ENCODE data around the gene GPC5. TPM values are rescaled to one million over a fixed set of nuclear protein-coding genes. Genes with fewer than 3 reads are reported as not detected.

Gene GPC5
- total RNA-seq, 1 donor from 2014 or later, result 10.2 TPM

- H3K27ac Mint-ChIP-seq (ENCODE audit: unreplicated experiment), result no peak overlapping the region
- no peaks in the 10 kb centered on the region for H3K4me1 Mint-ChIP-seq (ENCODE audit: low read depth, unreplicated experiment)
- peaks cover 2% of the 10 kb centered on the region for H3K9me3 Mint-ChIP-seq (ENCODE audit: unreplicated experiment)
- no peaks in the 10 kb centered on the region for H3K27me3 Mint-ChIP-seq (ENCODE audit: unreplicated experiment)
- no peak for TF ChIP-seq CTCF (IDR thresholded peaks at IDR 0.05; ENCODE audit: partially characterized antibody, unreplicated experiment)
- no peak for DNase-seq
- peaks cover 4% of the 10 kb centered on the region for H3K36me3 Mint-ChIP-seq (ENCODE audit: unreplicated experiment)
- H3K4me3 Mint-ChIP-seq (ENCODE audit: unreplicated experiment), result no peak overlapping the region
Observed at GRCh38 chr13:91592056-91593014, 193.9 kb downstream of the GPC5 start.

GRCh38 chr13:91593456-91593855 is 195.0 kb downstream of the GPC5 start:
- Mint-ChIP-seq H3K4me3 (ENCODE audit: unreplicated experiment) (no peak overlapping the region), H3K27ac (ENCODE audit: unreplicated experiment) (no peak overlapping the region)

GRCh38 chr13:91594061-91594460 is 195.6 kb downstream of the GPC5 start:
- Mint-ChIP-seq H3K9me3 (ENCODE audit: unreplicated experiment) (peaks cover 2% of the 10 kb centered on the region), H3K4me1 (ENCODE audit: low read depth, unreplicated experiment) (no peaks in the 10 kb centered on the region), H3K36me3 (ENCODE audit: unreplicated experiment) (peaks cover 4% of the 10 kb centered on the region), H3K27me3 (ENCODE audit: unreplicated experiment) (no peaks in the 10 kb centered on the region), H3K27ac (ENCODE audit: unreplicated experiment) (no peak overlapping the region), H3K4me3 (ENCODE audit: unreplicated experiment) (no peak overlapping the region)
- no peak for DNase-seq
- no peak for TF ChIP-seq CTCF (IDR thresholded peaks at IDR 0.05; ENCODE audit: partially characterized antibody, unreplicated experiment)

More at GRCh38 chr13:91593456-91593855, 195.0 kb downstream of the GPC5 start:
- no peaks in the 10 kb centered on the region for H3K4me1 Mint-ChIP-seq (ENCODE audit: low read depth, unreplicated experiment)
- DNase-seq, result no peak
- TF ChIP-seq CTCF (IDR thresholded peaks at IDR 0.05; ENCODE audit: partially characterized antibody, unreplicated experiment), result no peak
- peaks cover 2% of the 10 kb centered on the region for H3K9me3 Mint-ChIP-seq (ENCODE audit: unreplicated experiment)
- peaks cover 4% of the 10 kb centered on the region for H3K36me3 Mint-ChIP-seq (ENCODE audit: unreplicated experiment)
- no peaks in the 10 kb centered on the region for H3K27me3 Mint-ChIP-seq (ENCODE audit: unreplicated experiment)

GRCh38 chr13:91595677-91596076 is 197.3 kb downstream of the GPC5 start:
- no peaks in the 10 kb centered on the region for H3K4me1 Mint-ChIP-seq (ENCODE audit: low read depth, unreplicated experiment)
- no peak overlapping the region for H3K4me3 Mint-ChIP-seq (ENCODE audit: unreplicated experiment)
- H3K9me3 Mint-ChIP-seq (ENCODE audit: unreplicated experiment), result peaks cover 2% of the 10 kb centered on the region
- DNase-seq, result no peak
- H3K27ac Mint-ChIP-seq (ENCODE audit: unreplicated experiment), result no peak overlapping the region
- TF ChIP-seq CTCF (IDR thresholded peaks at IDR 0.05; ENCODE audit: partially characterized antibody, unreplicated experiment), result no peak
- no peaks in the 10 kb centered on the region for H3K27me3 Mint-ChIP-seq (ENCODE audit: unreplicated experiment)
- peaks cover 4% of the 10 kb centered on the region for H3K36me3 Mint-ChIP-seq (ENCODE audit: unreplicated experiment)

DNA sequence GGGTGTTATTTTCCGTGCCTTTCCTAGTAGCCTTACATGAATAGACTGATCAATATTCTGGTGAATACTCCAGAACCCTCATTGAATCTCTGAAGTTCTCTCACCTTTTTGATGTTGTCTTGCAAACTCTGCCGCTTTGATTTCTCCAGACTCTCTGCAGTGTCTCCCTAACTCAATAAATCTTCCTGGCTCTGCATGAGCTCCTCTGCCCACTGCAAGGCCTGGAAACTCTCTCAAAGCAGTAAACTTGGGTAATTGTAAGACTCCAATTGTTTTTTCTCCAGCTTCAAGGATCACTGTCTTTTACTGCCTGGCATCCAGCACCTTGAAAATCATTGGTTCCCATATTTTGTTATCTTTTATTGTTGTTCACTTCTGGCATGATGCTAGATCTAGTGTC is 198.4 kb downstream of the GPC5 start:
- Mint-ChIP-seq H3K27ac (ENCODE audit: unreplicated experiment) (no peak overlapping the region), H3K9me3 (ENCODE audit: unreplicated experiment) (peaks cover 2% of the 10 kb centered on the region), H3K36me3 (ENCODE audit: unreplicated experiment) (peaks cover 4% of the 10 kb centered on the region), H3K4me3 (ENCODE audit: unreplicated experiment) (no peak overlapping the region), H3K27me3 (ENCODE audit: unreplicated experiment) (no peaks in the 10 kb centered on the region), H3K4me1 (ENCODE audit: low read depth, unreplicated experiment) (no peaks in the 10 kb centered on the region)
- DNase-seq, result no peak
- TF ChIP-seq CTCF (IDR thresholded peaks at IDR 0.05; ENCODE audit: partially characterized antibody, unreplicated experiment), result no peak

All from glutamatergic neuron (in vitro differentiated cells).